ENCODE results near the gene COX7A1. TPM values are rescaled to one million over a fixed set of nuclear protein-coding genes. Genes with fewer than 3 reads are reported as not detected.

The COX7A1 gene
- total RNA-seq, 2 experiments from 2014 or later = not detected

- Mint-ChIP-seq H3K27me3 (no peaks in the 10 kb centered on the region), H3K27ac (no peak overlapping the region), H3K9me3 (no peaks in the 10 kb centered on the region), H3K4me3 (no peak overlapping the region), H3K36me3 (ENCODE audit: low read depth) (peaks cover 30% of the 10 kb centered on the region), H3K4me1 (no peaks in the 10 kb centered on the region)
- POLR2A ChIA-PET = no interaction called here
- CTCF ChIA-PET = interaction anchor here (1.1 to 1.8 kb wide), 3 partner anchors 12 to 444 kb away, joined by 3 to 9 read pairs (median 3); partner anchors contain the start of genes POLR2I and TBCB
- DNase-seq = no peak
These were observed 49.1 kb downstream of the COX7A1 start for GRCh38 chr19:36103040-36103626.

- Mint-ChIP-seq H3K4me1 (no peaks in the 10 kb centered on the region), H3K36me3 (ENCODE audit: low read depth) (peaks cover 34% of the 10 kb centered on the region), H3K9me3 (no peaks in the 10 kb centered on the region), H3K27me3 (no peaks in the 10 kb centered on the region), H3K27ac (no peak overlapping the region), H3K4me3 (no peak overlapping the region)
- ChIA-PET POLR2A (no interaction called here), CTCF (interaction anchor here (2.6 kb wide), 1 partner anchor 41 kb away, joined by 7 read pairs; no protein-coding TSS in a partner anchor)
- DNase-seq = no peak
These were observed 50.5 kb downstream of the COX7A1 start for GRCh38 chr19:36101550-36102327.

Other genes with a start within 250 kb of the COX7A1 start
- gene HCST, start 249.9 kb downstream of the COX7A1 start, total RNA-seq = 100 to 1,000 TPM; 117 to 137 TPM
- gene TYROBP, start 244.2 kb downstream of the COX7A1 start, total RNA-seq = not detected
- gene LRFN3, start 216.1 kb downstream of the COX7A1 start, total RNA-seq = 10 to 100 TPM; 12.3 to 13.5 TPM
- gene SDHAF1, start 157.3 kb downstream of the COX7A1 start, total RNA-seq = 10 to 100 TPM; 15.6 to 16.8 TPM
- 1 to 10 TPM; 1.8 to 2.4 TPM for gene SYNE4, start 143.6 kb downstream of the COX7A1 start, total RNA-seq
- 10 to 100 TPM; 38.2 to 43.0 TPM for gene ALKBH6, start 138.2 kb downstream of the COX7A1 start, total RNA-seq
- 1 to 10 TPM in 1 of 2 experiments, under 1 TPM in 1; 0.75 to 1.4 TPM for gene CLIP3, start 119.6 kb downstream of the COX7A1 start, total RNA-seq
- 1 to 10 TPM; 6.1 to 7.0 TPM for gene THAP8, start 98.2 kb downstream of the COX7A1 start, total RNA-seq
- 10 to 100 TPM; 33.4 to 37.1 TPM for gene WDR62, start 97.5 kb downstream of the COX7A1 start, total RNA-seq
- gene OVOL3, start 41.3 kb downstream of the COX7A1 start, total RNA-seq = not detected
- 10 to 100 TPM; 51.2 to 56.4 TPM for gene POLR2I, start 37.6 kb downstream of the COX7A1 start, total RNA-seq
- gene TBCB, start 37.0 kb downstream of the COX7A1 start, total RNA-seq = 100 to 1,000 TPM; 195 to 197 TPM
- 100 to 1,000 TPM; 449 to 519 TPM for gene CAPNS1, start 12.4 kb downstream of the COX7A1 start, total RNA-seq
- 1 to 10 TPM; 2.7 to 3.3 TPM for gene ZNF565, start 62.2 kb upstream of the COX7A1 start, total RNA-seq
- gene ZNF146, start 62.7 kb upstream of the COX7A1 start, total RNA-seq = 10 to 100 TPM; 59.5 to 65.0 TPM
- gene ZFP14, start 226.8 kb upstream of the COX7A1 start, total RNA-seq = 1 to 10 TPM; 5.3 to 6.8 TPM